SHP77 (cell line): ENCODE results near the gene RXRA.

Experiments used
- DNase-seq, 2 experiments: peaks; one replicate each; lab custom pipeline; 2025; lab: John Stamatoyannopoulos, UW

The RXRA gene

GRCh38 chr9:134353539-134353938, 27.3 kb downstream of the RXRA start:
- no peak for DNase-seq

GRCh38 chr9:134355158-134355557, 28.9 kb downstream of the RXRA start:
- DNase-seq = no peak

GRCh38 chr9:134355561-134356279, 29.5 kb downstream of the RXRA start:
- no peak for DNase-seq

GRCh38 chr9:134356496-134357470, 30.5 kb downstream of the RXRA start:
- DNase-seq = no peak

GRCh38 chr9:134357631-134358025, 31.4 kb downstream of the RXRA start:
- DNase-seq = no peak

- DNase-seq = no peak
These were observed 31.9 kb downstream of the RXRA start for GRCh38 chr9:134358026-134358661.

GRCh38 chr9:134358662-134359319, 32.5 kb downstream of the RXRA start:
- peak in 1 of 2 experiments; percentile 37 for DNase-seq

GRCh38 chr9:134359493-134360179, 33.4 kb downstream of the RXRA start:
- DNase-seq = no peak

GRCh38 chr9:134360180-134360759, 34.0 kb downstream of the RXRA start:
- no peak for DNase-seq

- no peak for DNase-seq
These were observed 34.6 kb downstream of the RXRA start for GRCh38 chr9:134360897-134361296.

GRCh38 chr9:134361426-134361825, 35.2 kb downstream of the RXRA start:
- DNase-seq = no peak

GRCh38 chr9:134361843-134362414, 35.7 kb downstream of the RXRA start:
- DNase-seq = no peak

GRCh38 chr9:134363450-134363849, 37.2 kb downstream of the RXRA start:
- DNase-seq = no peak

GRCh38 chr9:134364391-134365114, 38.3 kb downstream of the RXRA start:
- no peak for DNase-seq

GRCh38 chr9:134365115-134365596, 38.9 kb downstream of the RXRA start:
- DNase-seq = no peak

- DNase-seq = no peak
These were observed 39.6 kb downstream of the RXRA start for GRCh38 chr9:134365791-134366222.

- peak; percentile 42 to 84 for DNase-seq
These were observed 40.2 kb downstream of the RXRA start for GRCh38 chr9:134366223-134367031.

- no peak for DNase-seq
These were observed 40.8 kb downstream of the RXRA start for GRCh38 chr9:134367061-134367460.
